ENCODE results near the gene GNG7. TPM values are rescaled to one million over a fixed set of nuclear protein-coding genes. Genes with fewer than 3 reads are reported as not detected.
"Not testable (repeated sequence)": the region's sequence is repeated elsewhere in the genome, so short reads cannot be mapped to it uniquely, and the experiment has no call there.

Gene GNG7
- total RNA-seq, 1 donor from 2014 or later: 0.96 TPM

- H3K9me3 ChIP-seq: no peaks in the 10 kb centered on the region
- TF ChIP-seq, protein P1, sequence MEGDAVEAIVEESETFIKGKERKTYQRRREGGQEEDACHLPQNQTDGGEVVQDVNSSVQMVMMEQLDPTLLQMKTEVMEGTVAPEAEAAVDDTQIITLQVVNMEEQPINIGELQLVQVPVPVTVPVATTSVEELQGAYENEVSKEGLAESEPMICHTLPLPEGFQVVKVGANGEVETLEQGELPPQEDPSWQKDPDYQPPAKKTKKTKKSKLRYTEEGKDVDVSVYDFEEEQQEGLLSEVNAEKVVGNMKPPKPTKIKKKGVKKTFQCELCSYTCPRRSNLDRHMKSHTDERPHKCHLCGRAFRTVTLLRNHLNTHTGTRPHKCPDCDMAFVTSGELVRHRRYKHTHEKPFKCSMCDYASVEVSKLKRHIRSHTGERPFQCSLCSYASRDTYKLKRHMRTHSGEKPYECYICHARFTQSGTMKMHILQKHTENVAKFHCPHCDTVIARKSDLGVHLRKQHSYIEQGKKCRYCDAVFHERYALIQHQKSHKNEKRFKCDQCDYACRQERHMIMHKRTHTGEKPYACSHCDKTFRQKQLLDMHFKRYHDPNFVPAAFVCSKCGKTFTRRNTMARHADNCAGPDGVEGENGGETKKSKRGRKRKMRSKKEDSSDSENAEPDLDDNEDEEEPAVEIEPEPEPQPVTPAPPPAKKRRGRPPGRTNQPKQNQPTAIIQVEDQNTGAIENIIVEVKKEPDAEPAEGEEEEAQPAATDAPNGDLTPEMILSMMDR (IDR thresholded peaks at IDR 0.05): no peak
- intact Hi-C loops (cut with DNase I): loop anchor here (5.0 kb wide), 1 partner anchor 222 kb away; no protein-coding TSS in a partner anchor
- DNase-seq (ENCODE audit: low spot score in 2 of 2): no peak
- H3K27me3 ChIP-seq: no peaks in the 10 kb centered on the region
- no peaks in the 10 kb centered on the region for H3K36me3 ChIP-seq
- no peak overlapping the region for H3K4me3 ChIP-seq
- H3K4me1 ChIP-seq: no peaks in the 10 kb centered on the region
- no peak overlapping the region for H3K27ac ChIP-seq
These were observed 52.0 kb downstream of the GNG7 start for GRCh38 chr19:2650515-2650914.

GRCh38 chr19:2648528-2648937, 54.0 kb downstream of the GNG7 start:
- intact Hi-C loops (cut with DNase I): loop anchor here (1.0 kb wide), 1 partner anchor 101 kb away; no protein-coding TSS in a partner anchor
- no peaks in the 10 kb centered on the region for H3K27me3 ChIP-seq
- no peak overlapping the region for H3K4me3 ChIP-seq
- TF ChIP-seq, protein P1 (IDR thresholded peaks at IDR 0.05): peak; percentile 72 to 89 (median 83)
- no peaks in the 10 kb centered on the region for H3K36me3 ChIP-seq
- peak in 1 of 2 donors; percentile 78 for DNase-seq (ENCODE audit: low spot score in 2 of 2)
- H3K27ac ChIP-seq: no peak overlapping the region
- no peaks in the 10 kb centered on the region for H3K9me3 ChIP-seq
- no peaks in the 10 kb centered on the region for H3K4me1 ChIP-seq

- H3K4me1 ChIP-seq: no peaks in the 10 kb centered on the region
- H3K36me3 ChIP-seq: no peaks in the 10 kb centered on the region
- no peaks in the 10 kb centered on the region for H3K27me3 ChIP-seq
- TF ChIP-seq, protein P1 (IDR thresholded peaks at IDR 0.05): no peak
- H3K27ac ChIP-seq: no peak overlapping the region
- intact Hi-C loops (cut with DNase I): loop anchor here (1.0 kb wide), 1 partner anchor 101 kb away; no protein-coding TSS in a partner anchor
- H3K9me3 ChIP-seq: no peaks in the 10 kb centered on the region
- H3K4me3 ChIP-seq: no peak overlapping the region
- DNase-seq (ENCODE audit: low spot score in 2 of 2): no peak
These were observed 54.4 kb downstream of the GNG7 start for GRCh38 chr19:2648099-2648498.

- no peak overlapping the region for H3K27ac ChIP-seq
- H3K27me3 ChIP-seq: no peaks in the 10 kb centered on the region
- TF ChIP-seq, protein P1 (IDR thresholded peaks at IDR 0.05): no peak
- DNase-seq (ENCODE audit: low spot score in 2 of 2): no peak
- H3K9me3 ChIP-seq: no peaks in the 10 kb centered on the region
- H3K4me3 ChIP-seq: no peak overlapping the region
- H3K36me3 ChIP-seq: no peaks in the 10 kb centered on the region
- H3K4me1 ChIP-seq: no peaks in the 10 kb centered on the region
- intact Hi-C loops (cut with DNase I): no loop called here
These were observed 55.5 kb downstream of the GNG7 start for GRCh38 chr19:2646866-2647535.

DNA sequence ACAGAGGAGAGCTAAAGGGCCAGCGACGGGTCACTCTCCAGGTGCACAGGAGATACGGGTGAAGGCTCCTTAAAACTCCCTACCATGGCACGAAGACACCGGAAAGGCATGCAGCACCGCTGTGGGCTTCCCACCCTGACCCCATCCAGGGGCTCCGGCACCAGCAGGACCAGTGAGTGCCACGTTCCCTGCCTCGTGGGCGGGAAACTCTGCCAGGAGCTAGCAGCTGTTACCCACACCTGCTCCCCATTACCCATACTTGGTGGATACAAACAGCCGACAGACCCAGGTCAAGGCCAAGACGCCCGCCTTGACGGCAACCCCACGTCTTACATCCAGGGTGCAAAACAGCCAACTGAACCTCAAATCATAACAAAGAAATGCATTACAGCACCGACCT, 56.7 kb downstream of the GNG7 start:
- Histone ChIP-seq H3K4me1 (no peaks in the 10 kb centered on the region), H3K36me3 (no peaks in the 10 kb centered on the region), H3K27ac (no peak overlapping the region), H3K9me3 (no peaks in the 10 kb centered on the region), H3K4me3 (no peak overlapping the region), H3K27me3 (no peaks in the 10 kb centered on the region)
- TF ChIP-seq, protein P1 (IDR thresholded peaks at IDR 0.05): no peak
- intact Hi-C loops (cut with DNase I): no loop called here
- DNase-seq (ENCODE audit: low spot score in 2 of 2): no peak

GRCh38 chr19:2643123-2643737, 59.3 kb downstream of the GNG7 start:
- H3K27me3 ChIP-seq; H3K4me1 ChIP-seq; H3K4me3 ChIP-seq; H3K36me3 ChIP-seq; DNase-seq (ENCODE audit: low spot score in 2 of 2); H3K9me3 ChIP-seq; intact Hi-C loops (cut with DNase I); H3K27ac ChIP-seq: not testable (repeated sequence)
